RCC 7860 (cell line): ENCODE measurements around the gene AGO3.
A peak's percentile ranks its signal among the peaks of the same experiment; 100 is the strongest.
"Not testable (repeated sequence)": the region's sequence is repeated elsewhere in the genome, so short reads cannot be mapped to it uniquely, and the experiment has no call there.

Experiments used
- DNase-seq: peaks from one replicate; pipeline ENCODE4 v3.0.0-alpha.2; 2015; ENCODE audit warnings: low spot score
- FAIRE-seq: peaks from 2 replicates; lab custom pipeline; 2012; peaks lifted over from hg19 to GRCh38; lab: Jason Lieb, UNC

AGO3 gene

DNA sequence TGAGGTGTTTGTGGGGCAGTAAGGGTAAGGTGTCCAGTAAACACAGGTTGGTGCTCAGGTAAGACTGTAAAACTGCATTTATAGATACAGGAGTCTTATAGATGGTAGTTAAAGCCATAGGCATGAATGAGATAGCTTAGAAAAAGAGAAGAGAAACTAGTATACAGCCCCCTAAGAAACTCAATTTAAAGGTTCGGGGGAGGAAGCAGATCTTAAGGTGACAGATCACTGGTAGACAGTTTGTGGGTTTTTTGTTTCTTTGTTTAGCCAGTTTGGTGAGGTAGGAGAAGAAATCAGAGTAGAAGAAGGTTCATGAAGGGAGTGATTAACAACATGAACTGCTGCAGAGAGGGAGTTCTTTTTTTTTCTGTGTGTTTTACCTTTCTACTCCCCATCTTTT lies 6.1 kb upstream of the AGO3 start:
- no peak for FAIRE-seq
- no peak for DNase-seq

DNA sequence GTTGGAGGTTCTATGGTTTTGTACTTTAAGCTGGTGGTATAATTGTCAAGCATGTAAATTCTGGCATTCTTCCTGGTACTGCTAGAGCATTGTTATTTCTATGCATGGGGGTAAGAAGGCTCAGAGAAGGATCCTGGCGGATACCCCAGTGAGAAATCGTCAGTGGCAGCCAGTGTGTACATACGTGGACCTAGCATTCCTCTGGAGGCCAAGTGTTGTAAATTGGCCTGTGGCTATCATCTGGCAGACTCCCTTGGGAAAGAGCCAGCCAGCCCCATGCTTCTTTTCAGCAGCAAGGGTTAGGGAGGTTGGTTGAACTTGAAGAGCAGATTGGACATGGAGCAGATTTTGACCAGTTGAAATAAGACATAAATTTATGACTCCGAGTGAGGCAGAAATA lies 5.2 kb upstream of the AGO3 start:
- FAIRE-seq, result no peak

DNA sequence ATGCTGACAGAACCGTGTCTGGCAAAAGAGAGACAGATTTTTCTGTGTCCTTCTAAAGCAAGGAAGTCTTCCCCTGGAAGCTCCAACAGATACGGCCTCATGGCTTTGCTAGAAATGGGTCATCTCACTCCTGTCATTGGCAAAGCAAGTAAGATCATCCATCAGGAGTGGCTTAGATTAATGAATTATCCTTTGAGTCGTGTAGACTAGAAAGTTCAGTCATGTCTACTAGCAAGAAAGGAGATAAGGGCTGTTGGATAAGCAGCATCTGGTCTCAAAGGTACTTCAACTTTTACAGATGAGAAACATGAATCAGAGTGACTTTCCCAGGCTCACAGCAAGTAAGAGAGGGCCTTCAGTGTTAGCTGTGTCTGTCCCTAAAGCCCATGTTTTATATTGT lies 3.4 kb upstream of the AGO3 start:
- FAIRE-seq (no peak), DNase-seq (no peak)

More for the DNA sequence above, 5.2 kb upstream of the AGO3 start:
- no peak for DNase-seq

DNA sequence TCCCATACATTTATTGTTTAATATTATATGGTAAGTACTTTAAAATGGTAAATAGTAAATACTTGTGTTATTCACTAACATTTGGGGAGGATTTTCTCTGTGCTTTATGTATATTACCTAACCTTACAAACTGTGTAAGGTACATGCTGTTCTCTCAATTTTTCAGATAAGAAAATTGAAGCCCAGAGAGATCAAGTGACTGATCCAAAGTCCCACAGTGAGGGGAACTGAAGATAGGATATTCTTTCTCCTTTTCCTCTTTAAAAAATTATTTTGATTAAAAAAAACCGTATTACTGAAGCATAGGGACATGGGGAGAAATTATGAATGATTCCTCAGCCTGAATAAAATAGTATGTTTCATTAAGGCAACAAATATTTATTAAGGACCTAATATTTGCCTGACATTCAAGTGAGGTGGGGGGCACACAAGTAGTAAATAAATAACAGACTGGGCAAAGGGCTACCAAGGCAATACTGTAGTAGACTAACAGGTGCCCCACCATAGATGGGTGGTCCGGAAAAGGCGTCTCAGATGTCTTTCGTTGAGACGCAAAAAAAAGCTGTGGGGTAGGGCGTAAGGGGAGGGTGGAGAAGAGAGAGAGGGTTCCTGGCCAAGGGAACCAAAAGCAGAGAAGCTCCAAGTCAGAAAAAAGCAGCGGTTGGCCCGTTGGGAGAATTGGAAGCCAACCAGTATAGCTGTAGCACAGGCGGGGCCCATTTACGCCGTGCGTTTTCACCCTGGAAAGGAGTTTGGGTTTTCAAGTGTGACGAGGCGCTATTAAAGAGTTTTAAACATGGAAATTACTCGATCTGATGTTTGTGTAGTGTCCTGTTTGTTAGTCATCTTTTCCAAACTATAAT lies 944 bp upstream of the AGO3 start:
- DNase-seq (peak; percentile 22), FAIRE-seq (no peak)

DNA sequence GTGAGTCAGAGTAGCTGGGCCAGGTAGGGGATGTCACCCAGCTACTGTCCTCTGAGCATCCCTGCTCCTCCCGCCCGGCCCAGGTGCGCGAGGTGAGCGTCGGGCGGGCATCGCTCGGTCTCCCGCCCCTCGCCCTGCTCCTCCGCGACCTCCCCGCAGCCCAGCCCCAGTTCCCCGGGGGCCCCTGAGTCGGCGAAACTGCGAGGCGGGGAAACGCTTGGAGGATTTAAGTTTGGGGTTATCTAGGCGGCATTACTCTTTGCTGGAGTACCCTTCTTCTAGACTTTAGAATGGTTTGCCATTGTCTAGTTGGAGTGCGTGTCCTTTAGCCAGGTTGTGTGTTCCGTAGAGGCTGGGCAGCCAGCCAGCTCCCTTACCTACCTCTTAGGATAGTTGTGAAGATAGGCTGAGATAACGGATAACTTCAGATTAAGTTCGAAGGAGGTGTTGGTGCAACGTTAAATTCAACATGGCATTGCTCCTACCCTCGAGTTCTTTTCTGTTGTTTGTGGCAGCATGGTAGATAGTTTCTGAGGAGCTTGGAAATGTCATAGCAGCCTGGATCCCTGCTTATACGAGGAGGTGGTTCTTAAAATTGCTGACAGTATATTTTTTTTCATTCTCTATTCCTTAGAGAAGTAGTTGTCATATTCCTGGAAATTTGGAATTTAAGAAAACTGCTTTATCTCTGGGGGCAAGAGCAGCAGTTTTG lies 697 bp downstream of the AGO3 start:
- DNase-seq (no peak), FAIRE-seq (no peak)

DNA sequence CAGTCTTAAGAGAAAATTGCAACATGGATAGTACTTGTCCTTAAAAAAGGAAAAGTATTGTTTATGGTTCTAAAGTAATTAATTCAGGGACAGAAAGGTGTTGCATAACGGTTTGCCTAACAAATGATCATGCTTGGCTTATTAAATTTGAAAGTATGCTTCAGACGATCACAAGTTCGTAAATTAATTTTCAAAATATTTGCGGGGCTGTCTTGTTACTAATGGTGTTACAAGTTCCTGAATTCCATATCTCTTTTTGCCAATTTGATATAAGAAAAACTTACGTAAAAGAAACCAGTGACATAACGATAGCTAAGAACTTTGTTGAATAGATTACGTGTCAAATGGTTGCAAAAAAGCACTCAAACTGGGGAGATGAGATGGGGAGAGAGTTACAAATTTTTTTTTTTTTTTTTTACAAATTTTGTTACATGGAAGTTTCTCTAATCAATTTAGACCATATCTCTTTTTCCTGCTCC lies 1.3 kb downstream of the AGO3 start:
- no peak for FAIRE-seq
- no peak for DNase-seq

DNA sequence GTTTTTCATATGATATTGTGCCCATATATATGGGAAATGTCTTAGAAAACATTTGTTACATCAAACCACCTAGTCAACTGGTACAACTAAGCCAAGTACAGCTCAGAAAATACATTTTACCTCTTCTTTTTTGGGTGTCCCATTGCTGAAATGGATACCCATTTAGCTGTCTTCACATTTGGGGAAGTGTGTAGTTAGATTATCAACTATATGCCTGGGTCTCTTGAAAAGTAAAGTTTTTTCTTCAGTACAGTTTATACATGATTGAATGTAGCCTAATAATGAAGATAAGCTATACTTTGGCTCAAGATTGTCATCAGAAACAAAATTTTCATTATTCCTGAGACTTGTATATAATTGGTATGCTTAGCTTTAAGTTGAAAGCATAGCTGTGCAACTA lies 2.0 kb downstream of the AGO3 start:
- no peak for DNase-seq
- no peak for FAIRE-seq

DNA sequence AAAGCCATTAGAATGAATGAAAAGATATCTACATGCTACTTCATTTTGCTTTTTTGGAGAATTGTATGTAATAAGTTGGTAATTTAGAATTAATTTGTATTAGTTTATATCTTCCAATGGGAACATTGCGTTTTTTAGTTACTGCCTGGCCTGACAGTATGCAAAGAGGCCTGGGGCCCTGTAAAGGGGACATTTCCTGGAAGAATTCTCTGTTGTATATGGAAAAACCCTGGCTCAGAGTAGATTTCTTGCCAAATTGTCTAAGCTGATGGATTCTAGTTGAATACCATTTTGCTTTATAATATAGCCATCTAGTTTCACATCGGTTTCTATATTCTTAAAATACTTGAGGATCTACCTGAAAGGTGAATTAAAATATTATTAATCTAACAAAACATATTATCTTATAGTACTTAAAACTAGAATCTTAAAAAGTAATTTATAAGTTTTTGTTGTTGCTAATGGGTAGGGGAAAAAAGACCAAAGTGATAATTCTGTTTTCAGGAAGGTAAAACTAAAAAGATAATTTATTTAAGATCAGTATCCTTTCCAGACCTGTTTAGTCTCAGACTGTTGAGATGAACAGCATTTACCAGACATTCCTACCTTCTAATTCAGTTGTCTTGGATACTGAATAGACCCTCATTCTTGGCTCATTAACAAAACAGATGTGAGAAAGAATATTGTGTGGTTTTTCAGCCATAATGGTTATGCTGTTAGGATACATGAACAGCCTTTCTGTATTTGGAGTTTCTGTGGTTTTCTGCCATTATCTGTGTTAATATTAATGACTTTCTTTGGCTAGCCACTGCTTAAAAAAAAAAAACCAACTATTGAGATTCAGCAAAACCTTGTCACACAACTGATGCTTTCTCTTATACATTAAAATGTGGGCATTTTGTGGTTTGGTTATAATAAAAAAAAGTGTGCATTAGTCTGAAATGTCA lies 4.8 kb downstream of the AGO3 start:
- DNase-seq (no peak), FAIRE-seq (peak; percentile 24)

DNA sequence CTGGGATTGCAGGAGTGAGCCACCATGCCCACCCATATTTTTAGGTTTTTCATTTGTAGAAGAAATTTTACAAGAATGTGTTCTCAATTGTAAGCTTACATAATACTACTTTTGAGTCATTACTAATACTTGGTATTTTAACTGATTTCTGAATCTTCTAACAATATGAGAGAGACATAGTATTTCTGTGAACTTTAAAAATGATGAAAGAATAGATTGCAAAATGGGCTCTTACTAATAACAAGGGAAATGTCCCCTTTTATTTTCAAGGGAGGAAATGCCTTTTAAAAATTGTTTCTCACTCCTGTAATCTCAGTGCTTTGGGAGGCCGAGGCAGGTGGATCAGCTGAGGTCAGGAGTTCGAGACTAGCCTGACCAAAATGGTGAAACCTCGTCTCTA lies 5.9 kb downstream of the AGO3 start:
- no peak for DNase-seq

DNA sequence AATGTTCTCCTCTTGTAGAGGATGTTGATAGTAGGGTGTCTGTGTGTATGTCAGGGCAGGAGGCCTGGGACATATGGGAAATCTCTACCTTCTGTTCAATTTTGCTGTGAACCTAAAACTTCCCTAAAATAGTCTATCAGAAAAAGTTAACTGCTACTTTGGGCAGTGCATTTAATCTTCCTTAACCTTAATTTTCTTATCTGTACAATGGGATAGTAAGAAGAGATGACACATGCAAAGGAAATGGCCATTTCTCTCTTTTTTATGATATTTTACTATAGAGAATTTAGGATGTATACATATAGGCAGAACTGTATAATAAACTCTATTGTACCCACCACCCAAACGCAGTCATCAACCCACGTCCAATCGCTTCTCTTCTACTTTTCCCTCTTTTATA lies 8.6 kb downstream of the AGO3 start:
- FAIRE-seq (no peak), DNase-seq (no peak)

More for the DNA sequence above, 5.9 kb downstream of the AGO3 start:
- no peak for FAIRE-seq

DNA sequence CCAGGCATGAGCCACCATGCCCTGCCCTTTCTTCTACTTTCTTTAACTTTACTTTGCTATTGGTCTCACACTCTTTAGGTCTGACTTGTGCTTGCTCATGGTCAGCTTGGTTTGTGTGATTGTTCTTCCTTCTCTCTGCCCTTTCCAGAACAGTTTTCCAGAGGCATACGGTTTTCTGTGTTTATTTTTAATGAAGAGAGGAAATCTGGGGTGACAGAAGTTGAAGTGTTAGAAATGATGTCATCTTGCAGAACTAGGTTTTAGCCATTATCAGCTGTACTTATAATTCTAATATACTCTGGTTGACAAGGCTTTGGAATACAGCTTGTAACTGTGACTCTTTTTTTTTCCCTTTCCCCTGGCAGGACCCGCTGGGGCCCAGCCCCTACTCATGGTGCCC lies 14.4 kb downstream of the AGO3 start:
- FAIRE-seq (no peak), DNase-seq (no peak)

DNA sequence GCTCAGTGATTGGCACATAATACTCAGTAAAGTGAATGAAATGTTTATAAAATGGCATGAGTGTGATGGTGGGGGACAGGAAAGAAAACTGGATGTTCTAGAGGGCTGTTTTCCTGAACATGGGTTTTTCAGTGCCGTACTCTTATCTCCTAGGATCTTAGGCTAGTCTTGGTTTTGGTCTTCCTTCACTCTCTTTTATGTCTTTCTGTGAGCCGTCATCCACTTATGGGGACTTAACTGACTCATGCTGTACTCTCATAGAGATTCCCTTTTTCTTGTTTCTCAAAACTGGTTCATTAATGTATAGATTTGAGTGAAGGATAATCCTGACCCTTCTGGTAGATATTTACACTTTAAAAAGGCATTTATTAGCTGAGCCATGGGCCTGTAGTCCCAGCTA lies 16.6 kb downstream of the AGO3 start:
- no peak for DNase-seq
- no peak for FAIRE-seq

DNA sequence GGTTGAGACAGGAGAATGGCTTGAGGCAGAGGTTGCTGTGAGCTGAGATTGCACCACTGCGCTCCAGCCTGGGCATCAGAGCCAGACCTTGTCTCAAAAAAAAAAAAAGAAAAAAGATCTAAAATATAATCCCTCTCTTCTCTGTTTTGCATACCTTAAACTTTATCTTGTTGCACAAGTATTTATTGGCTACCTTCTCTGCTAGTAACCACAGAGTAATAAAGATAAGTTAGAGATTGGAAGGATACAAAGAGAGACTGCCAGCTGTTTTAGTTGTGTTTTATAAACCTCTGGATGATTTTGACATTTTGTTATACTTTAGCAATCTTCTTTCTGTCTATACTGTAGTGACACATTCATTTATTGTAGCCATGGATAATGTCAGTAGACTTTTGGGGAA lies 27.7 kb downstream of the AGO3 start:
- FAIRE-seq (no peak), DNase-seq (no peak)

DNA sequence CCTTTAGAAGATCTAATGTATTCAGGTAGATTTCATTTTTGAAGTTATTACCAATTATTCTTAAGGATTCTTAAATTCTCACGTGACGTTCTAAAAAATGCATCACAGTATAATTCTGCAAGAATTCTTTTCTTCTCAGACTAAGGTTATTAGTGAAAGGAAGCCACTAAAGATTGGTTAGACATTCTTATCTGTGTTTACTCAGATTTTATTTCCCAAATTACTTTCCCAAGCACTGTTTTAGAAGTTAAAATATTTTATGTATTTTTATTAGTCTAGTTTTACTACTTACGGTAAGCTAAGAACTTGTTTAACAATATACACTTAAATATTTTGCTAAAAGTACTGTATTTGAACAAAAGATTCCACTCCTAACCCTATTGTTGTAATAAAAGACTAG lies 28.4 kb downstream of the AGO3 start:
- FAIRE-seq (no peak), DNase-seq (no peak)

DNA sequence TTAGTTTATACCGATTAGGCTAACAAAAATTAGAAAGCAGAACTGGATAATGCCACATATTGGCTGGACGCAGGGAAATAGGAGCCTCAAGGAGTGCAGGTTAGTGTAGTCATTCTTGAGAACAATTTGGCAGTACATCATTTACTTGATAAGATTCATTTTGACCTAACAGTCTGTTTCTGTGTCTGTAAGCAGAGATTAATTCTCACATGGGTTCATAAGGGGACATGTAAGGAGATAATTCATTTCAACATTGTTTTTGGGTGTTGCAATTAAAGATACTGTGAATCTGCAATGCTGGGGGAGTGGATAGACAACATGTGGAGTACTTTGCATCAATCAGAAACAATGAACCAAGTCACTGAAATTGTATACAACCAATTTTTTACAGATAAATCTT lies 32.0 kb downstream of the AGO3 start:
- DNase-seq (no peak), FAIRE-seq (no peak)

DNA sequence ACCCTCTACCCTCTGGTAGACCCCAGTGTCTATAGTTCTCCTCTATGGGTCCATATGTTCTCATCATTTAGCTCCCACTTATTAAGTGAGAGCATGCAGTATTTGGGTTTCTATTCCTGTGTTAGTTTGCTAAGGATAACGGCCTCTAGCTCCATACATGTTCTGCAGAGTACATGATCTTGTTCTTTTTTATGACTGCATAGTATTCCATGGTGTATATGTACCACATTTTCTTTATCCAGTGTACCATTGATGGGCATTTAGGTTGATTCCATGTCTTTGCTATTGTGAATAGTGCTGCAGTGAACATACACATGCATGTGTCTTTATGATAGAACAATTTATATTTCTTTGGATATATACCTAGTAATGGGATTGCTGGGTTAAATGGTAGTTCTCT lies 33.4 kb downstream of the AGO3 start:
- DNase-seq, FAIRE-seq: not testable (repeated sequence)

DNA sequence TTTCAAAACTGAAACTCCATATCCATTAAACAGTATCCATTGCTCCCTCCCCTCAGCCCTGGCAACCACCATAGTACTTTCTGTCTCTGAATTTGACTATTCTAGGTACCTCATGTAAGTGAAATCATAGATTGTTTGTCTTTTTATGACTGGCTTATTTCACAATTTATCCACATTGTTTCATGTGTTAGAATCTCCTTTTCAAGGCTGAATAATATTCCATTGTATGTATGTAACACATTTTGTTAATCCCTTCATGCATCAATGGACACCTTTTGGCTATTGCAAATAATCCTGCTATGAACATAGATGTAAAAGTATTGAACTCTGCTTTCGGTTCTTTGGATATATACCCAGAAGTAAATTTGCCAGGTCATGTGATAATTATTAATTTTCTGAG lies 37.5 kb downstream of the AGO3 start:
- FAIRE-seq (no peak), DNase-seq (no peak)

DNA sequence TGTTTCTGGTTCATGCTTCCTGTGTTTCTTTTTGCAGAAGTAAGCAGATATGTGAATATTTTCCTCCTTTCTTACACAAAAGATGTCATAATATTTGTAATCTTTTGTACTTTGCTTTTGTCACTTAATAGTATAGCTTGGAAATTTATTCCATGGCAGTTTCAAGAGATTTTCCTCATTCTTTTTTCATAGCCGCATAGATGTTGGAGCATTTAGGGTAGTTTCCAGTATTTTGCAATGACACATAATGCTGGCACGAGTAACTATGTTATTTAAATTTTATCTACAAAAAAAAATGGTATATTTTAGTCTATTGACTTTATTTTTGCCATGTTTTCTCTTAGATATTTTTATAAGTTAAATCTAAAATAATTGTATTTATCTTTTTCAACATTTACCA lies 40.7 kb downstream of the AGO3 start:
- FAIRE-seq (no peak), DNase-seq (no peak)

DNA sequence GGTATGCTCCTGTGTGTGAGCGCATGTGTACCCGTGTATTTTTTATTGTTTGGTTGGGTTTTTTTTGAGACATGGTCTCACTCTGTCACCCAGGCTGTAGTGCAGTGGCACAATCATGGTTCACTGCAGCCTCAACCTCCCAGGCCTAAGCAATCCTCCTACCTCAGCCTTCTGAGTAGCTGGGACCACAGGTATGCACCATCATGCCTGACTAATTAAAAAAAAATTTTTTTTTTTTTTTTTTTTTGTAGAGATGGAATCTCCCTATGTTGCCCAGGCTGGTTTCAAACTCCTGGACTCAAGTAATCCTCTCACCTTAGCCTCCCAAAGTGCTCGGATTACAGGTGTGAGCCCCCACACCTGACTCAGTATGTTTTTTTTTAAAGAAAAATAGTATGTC lies 41.7 kb downstream of the AGO3 start:
- not testable (repeated sequence) for FAIRE-seq, DNase-seq

DNA sequence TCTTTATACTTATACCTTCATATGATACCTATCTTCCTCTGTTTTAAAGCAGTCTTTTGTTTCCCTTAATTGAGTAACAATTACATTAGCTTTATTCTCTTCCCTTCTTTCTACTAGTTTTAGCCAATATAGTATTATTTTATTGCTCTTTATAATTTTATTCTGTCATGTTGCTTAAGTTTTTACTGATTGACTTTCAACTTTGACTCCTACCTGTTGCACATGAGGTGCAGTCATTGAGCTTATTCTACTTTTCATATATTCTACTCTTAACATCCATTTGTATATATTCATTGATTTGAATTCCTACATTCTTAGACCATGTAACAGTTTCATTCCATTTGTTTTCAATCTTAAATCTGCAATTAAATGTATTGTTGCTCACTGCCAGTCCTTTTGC lies 49.2 kb downstream of the AGO3 start:
- DNase-seq (no peak), FAIRE-seq (no peak)

DNA sequence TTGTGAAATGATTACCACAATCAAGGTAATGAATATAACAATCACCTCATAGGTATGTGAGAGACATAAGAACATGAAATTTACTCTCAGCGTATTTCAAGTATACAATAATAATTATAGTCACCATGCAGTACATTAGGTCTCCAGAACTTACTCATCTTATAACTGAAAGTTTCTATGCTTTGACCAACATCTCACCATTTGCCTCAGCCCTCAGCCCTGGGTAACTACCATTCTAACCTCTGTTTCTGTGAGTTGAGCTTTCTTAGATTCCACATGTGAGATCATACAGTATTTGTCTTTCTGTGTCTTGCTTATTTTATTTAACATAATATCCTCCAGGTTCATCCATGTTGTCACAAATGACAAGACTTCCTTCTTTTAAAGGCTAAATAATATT lies 57.3 kb downstream of the AGO3 start:
- FAIRE-seq, result no peak
- DNase-seq, result no peak
